Vagina (tissue), 2 donors: ENCODE data around the gene PRM3. TPM values are rescaled to one million over a fixed set of nuclear protein-coding genes. Genes with fewer than 3 reads are reported as not detected.

Source experiments
- DNase-seq, 2 donors: peaks; one replicate each; pipeline ENCODE4 v3.0.0-alpha.2; 2017; ENCODE audit errors: extremely low spot score in 2 of 2
- H3K27ac ChIP-seq: fragments of 200-600 bp; sonication (generic); one replicate; pipeline ENCODE4 v1.5.1; 2019
- H3K27me3 ChIP-seq: fragments of 200-600 bp; sonication (generic); one replicate; pipeline ENCODE4 v1.5.1; 2019
- H3K36me3 ChIP-seq, 2 donors: fragments of 200-600 bp; sonication (generic); one replicate each; pipeline ENCODE4 v1.5.1; 2017 to 2019
- H3K4me1 ChIP-seq: fragments of 200-600 bp; sonication (generic); one replicate; pipeline ENCODE4 v1.5.1; 2019
- H3K4me3 ChIP-seq, 2 donors: fragments of 200-600 bp; sonication (generic); 1 replicate in 1 of 2; 2 replicates in 1 of 2; pipeline ENCODE4 v1.5.1; 2016 to 2019
- H3K9me3 ChIP-seq: fragments of 200-600 bp; sonication (generic); one replicate; pipeline ENCODE4 v1.5.1; 2019
- POLR2A ChIP-seq, 2 donors: fragments of 450-650 bp; IDR thresholded peaks; one replicate each; pipeline ENCODE4 v1.6.1; 2017; ENCODE audit warnings: antibody characterized with exemption in 2 of 2, mild to moderate bottlenecking in 2 of 2, moderate library complexity in 2 of 2
- POLR2AphosphoS5 ChIP-seq, 2 donors: sonication (generic); formaldehyde crosslinking; IDR thresholded peaks; one replicate each; pipeline ENCODE4 v1.9.0; 2017; ENCODE audit warnings: antibody characterized with exemption in 2 of 2, mild to moderate bottlenecking in 2 of 2, low read depth in 1 of 2; ENCODE audit not compliant: insufficient read depth in 1 of 2
- intact Hi-C: fragments of 100-400 bp; cut with DNase I; formaldehyde crosslinking; loops from one replicate; pipeline ENCODE4 v1.15.1; 2023
- total RNA-seq: library from RNA; depleted of rRNA; stranded (reverse); fragments of >200 nt; gene quantifications from one replicate; pipeline ENCODE4 v1.2.3, GENCODE V29; 2016
- TF ChIP-seq, protein P1 (sequence below), 3 experiments: fragments of 450-650 bp in 2 of 3; fragments of 200-600 bp in 1 of 3; sonication (generic) in 1 of 3; IDR thresholded peaks; one replicate each; pipeline ENCODE4 v1.5.1; 2017 to 2019; ENCODE audit warnings: antibody characterized with exemption in 3 of 3, mild to moderate bottlenecking in 2 of 3, moderate library complexity in 2 of 3

Gene PRM3
- total RNA-seq, 1 donor from 2014 or later, result not detected

DNA sequence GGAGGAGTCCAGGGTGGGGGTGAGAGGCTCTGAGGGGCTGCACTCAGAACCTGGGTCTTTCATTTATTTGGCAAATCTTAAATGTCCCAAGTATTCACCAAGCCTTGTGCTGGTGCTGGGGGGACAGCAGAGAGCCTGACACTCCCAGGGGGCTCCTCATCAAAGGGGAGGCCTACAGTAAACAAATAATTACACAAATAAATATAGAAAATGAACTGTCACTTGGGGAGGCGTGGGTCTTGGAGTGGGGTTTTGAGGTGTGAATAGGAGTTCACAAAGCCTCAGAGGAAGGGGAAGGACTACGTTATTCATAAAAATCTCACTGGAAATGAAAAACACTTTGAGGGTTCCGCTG, 22.9 kb upstream of the PRM3 start:
- Histone ChIP-seq H3K4me1 (peaks cover 17% of the 10 kb centered on the region), H3K9me3 (no peaks in the 10 kb centered on the region), H3K27ac (no peak overlapping the region), H3K4me3 (no peak overlapping the region), H3K27me3 (no peaks in the 10 kb centered on the region), H3K36me3 (no peaks in the 10 kb centered on the region)
- DNase-seq, result no peak
- intact Hi-C loops, result no loop called here
- TF ChIP-seq POLR2A (IDR thresholded peaks at IDR 0.05), result no peak
- TF ChIP-seq POLR2AphosphoS5 (IDR thresholded peaks at IDR 0.05; ENCODE audit: insufficient read depth in 1 of 2, low read depth in 1 of 2), result no peak
- TF ChIP-seq, protein P1, sequence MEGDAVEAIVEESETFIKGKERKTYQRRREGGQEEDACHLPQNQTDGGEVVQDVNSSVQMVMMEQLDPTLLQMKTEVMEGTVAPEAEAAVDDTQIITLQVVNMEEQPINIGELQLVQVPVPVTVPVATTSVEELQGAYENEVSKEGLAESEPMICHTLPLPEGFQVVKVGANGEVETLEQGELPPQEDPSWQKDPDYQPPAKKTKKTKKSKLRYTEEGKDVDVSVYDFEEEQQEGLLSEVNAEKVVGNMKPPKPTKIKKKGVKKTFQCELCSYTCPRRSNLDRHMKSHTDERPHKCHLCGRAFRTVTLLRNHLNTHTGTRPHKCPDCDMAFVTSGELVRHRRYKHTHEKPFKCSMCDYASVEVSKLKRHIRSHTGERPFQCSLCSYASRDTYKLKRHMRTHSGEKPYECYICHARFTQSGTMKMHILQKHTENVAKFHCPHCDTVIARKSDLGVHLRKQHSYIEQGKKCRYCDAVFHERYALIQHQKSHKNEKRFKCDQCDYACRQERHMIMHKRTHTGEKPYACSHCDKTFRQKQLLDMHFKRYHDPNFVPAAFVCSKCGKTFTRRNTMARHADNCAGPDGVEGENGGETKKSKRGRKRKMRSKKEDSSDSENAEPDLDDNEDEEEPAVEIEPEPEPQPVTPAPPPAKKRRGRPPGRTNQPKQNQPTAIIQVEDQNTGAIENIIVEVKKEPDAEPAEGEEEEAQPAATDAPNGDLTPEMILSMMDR (IDR thresholded peaks at IDR 0.05), result no peak

DNA sequence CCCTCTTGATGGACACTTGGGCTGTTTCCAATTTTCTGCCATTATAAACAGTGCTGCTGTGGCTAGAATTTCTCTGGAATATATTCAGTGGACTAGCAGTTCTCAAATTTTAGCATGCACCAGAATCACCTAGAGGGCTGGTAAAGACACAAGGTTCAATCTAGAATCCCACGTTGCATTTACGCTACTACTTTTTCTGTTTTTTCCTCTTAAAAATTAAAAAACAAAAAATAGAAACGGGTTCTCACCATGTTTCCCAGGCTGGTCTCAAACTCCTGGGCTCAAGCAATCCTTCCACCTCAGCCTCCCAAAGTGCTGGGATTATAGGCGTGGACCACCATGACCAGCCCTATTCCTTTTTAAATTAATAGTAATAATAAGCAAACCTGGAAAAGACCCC, 22.2 kb upstream of the PRM3 start:
- Histone ChIP-seq H3K9me3 (no peaks in the 10 kb centered on the region), H3K4me1 (peaks cover 17% of the 10 kb centered on the region), H3K36me3 (no peaks in the 10 kb centered on the region), H3K27me3 (no peaks in the 10 kb centered on the region), H3K4me3 (no peak overlapping the region), H3K27ac (no peak overlapping the region)
- intact Hi-C loops, result no loop called here
- no peak for DNase-seq
- TF ChIP-seq POLR2A (IDR thresholded peaks at IDR 0.05) (no peak), POLR2AphosphoS5 (IDR thresholded peaks at IDR 0.05; ENCODE audit: insufficient read depth in 1 of 2, low read depth in 1 of 2) (no peak)
- TF ChIP-seq, protein P1 (IDR thresholded peaks at IDR 0.05), result no peak

- DNase-seq, result no peak
- Histone ChIP-seq H3K36me3 (no peaks in the 10 kb centered on the region), H3K4me1 (peaks cover 7% of the 10 kb centered on the region), H3K9me3 (no peaks in the 10 kb centered on the region), H3K4me3 (no peak overlapping the region), H3K27me3 (no peaks in the 10 kb centered on the region), H3K27ac (no peak overlapping the region)
- intact Hi-C loops, result no loop called here
- TF ChIP-seq, protein P1 (IDR thresholded peaks at IDR 0.05), result no peak
- TF ChIP-seq POLR2A (IDR thresholded peaks at IDR 0.05), result no peak
- no peak for TF ChIP-seq POLR2AphosphoS5 (IDR thresholded peaks at IDR 0.05; ENCODE audit: insufficient read depth in 1 of 2, low read depth in 1 of 2)
These were observed 18.8 kb upstream of the PRM3 start for GRCh38 chr16:11292076-11292748.

- Histone ChIP-seq H3K4me3 (no peak overlapping the region), H3K27ac (no peak overlapping the region), H3K27me3 (no peaks in the 10 kb centered on the region), H3K36me3 (no peaks in the 10 kb centered on the region), H3K9me3 (no peaks in the 10 kb centered on the region), H3K4me1 (no peaks in the 10 kb centered on the region)
- TF ChIP-seq POLR2AphosphoS5 (IDR thresholded peaks at IDR 0.05; ENCODE audit: insufficient read depth in 1 of 2, low read depth in 1 of 2) (no peak), POLR2A (IDR thresholded peaks at IDR 0.05) (no peak)
- TF ChIP-seq, protein P1 (IDR thresholded peaks at IDR 0.05), result no peak
- intact Hi-C loops, result no loop called here
- DNase-seq, result no peak
These were observed 17.8 kb upstream of the PRM3 start for GRCh38 chr16:11291091-11291703.
